MCF 10A (cell line): Measurements from ENCODE around the gene NLRP5. TPM values are rescaled to one million over a fixed set of nuclear protein-coding genes. Genes with fewer than 3 reads are reported as not detected.

Experiments used
- BruUV-seq: library from RNA; stranded (reverse); fragments of 400-500 nt; replicated peaks from 2 replicates; lab custom pipeline; 2021; lab: Mats Ljungman, UMichigan
- CTCF ChIA-PET: fragments of 300-600 bp; sonication (Branson Sonifier 250); formaldehyde crosslinking; extraction: SDS; loops from one replicate; lab custom pipeline; 2021; ENCODE audit warnings: antibody characterized with exemption, inconsistent platforms; lab: Yijun Ruan, JAX
- POLR2A ChIA-PET: fragments of 300-600, 350-650 bp; sonication (Branson Sonifier 250); formaldehyde crosslinking; extraction: SDS; loops from one replicate; lab custom pipeline; 2020; ENCODE audit warnings: antibody characterized with exemption, inconsistent platforms; lab: Yijun Ruan, JAX
- DNase-seq: peaks from one replicate; pipeline ENCODE4 v3.0.0-alpha.2; 2018; ENCODE audit not compliant: unreplicated experiment
- H3K27ac Mint-ChIP-seq: one replicate; pipeline ENCODE4 v1.8.0; 2022; ENCODE audit warnings: mild to moderate bottlenecking, low read depth, mixed read lengths; ENCODE audit not compliant: unreplicated experiment
- H3K27me3 Mint-ChIP-seq: one replicate; pipeline ENCODE4 v1.8.0; 2022; ENCODE audit warnings: mixed read lengths; ENCODE audit not compliant: insufficient read depth, unreplicated experiment
- H3K36me3 Mint-ChIP-seq: one replicate; pipeline ENCODE4 v1.8.0; 2022; ENCODE audit warnings: mild to moderate bottlenecking, moderate library complexity, mixed read lengths; ENCODE audit not compliant: insufficient read depth, unreplicated experiment
- H3K4me1 Mint-ChIP-seq: one replicate; pipeline ENCODE4 v1.8.0; 2022; ENCODE audit warnings: mixed read lengths; ENCODE audit not compliant: insufficient read depth, unreplicated experiment
- H3K4me3 Mint-ChIP-seq: one replicate; pipeline ENCODE4 v1.8.0; 2022; ENCODE audit warnings: mild to moderate bottlenecking, moderate library complexity, mixed read lengths; ENCODE audit not compliant: unreplicated experiment
- H3K9me3 Mint-ChIP-seq: one replicate; pipeline ENCODE4 v1.8.0; 2022; ENCODE audit warnings: mixed read lengths; ENCODE audit not compliant: unreplicated experiment
- CTCF ChIP-seq: fragments of 200-600 bp; IDR thresholded peaks from one replicate; pipeline ENCODE4 v1.8.0; 2022; ENCODE audit warnings: antibody characterized with exemption, mild to moderate bottlenecking; ENCODE audit not compliant: unreplicated experiment
- intact Hi-C: fragments of 100-400 bp; cut with micrococcal nuclease; formaldehyde crosslinking; loops from 2 replicates; pipeline ENCODE4 v1.14.1; 2022
- total RNA-seq: library from RNA; stranded (reverse); gene quantifications from 2 replicates; pipeline ENCODE4 v1.2.3, GENCODE V29; 2022

The NLRP5 gene
- total RNA-seq, 1 experiment from 2014 or later: not detected

DNA sequence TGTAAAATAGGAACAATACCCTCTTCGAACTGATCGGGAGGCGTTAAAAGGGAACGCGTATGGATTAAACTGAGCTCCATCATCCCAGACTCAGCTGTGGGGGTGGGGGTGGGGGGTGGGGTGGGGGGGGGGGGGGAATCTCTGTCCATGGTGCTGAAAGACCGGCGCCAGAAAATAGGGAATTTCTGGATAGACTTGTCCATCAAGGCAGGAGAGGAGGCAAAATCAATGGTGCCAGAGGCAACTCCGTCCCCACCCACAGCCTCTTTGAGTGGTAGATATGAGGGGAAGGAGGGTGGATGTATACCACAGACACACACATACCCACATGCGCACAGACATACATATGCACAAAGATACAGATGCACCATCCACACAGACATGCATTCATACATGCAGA lies 97.1 kb downstream of the NLRP5 start:
- no peak for TF ChIP-seq CTCF
- no TSS peak for BruUV-seq
- H3K4me1 Mint-ChIP-seq: peaks cover 9% of the 10 kb centered on the region
- no peak overlapping the region for H3K4me3 Mint-ChIP-seq
- ChIA-PET CTCF (no interaction called here), POLR2A (no interaction called here)
- H3K27me3 Mint-ChIP-seq: no peaks in the 10 kb centered on the region
- DNase-seq: no peak
- H3K27ac Mint-ChIP-seq: no peak overlapping the region
- intact Hi-C loops: no loop called here
- H3K36me3 Mint-ChIP-seq: peaks cover 13% of the 10 kb centered on the region
- no peaks in the 10 kb centered on the region for H3K9me3 Mint-ChIP-seq

- H3K27me3 Mint-ChIP-seq: no peaks in the 10 kb centered on the region
- ChIA-PET POLR2A (interaction anchor here (0.8 kb wide), 1 partner anchor 19 kb away, joined by 3 read pairs; no protein-coding TSS in a partner anchor), CTCF (interaction anchor here (0.6 to 2.7 kb wide), 7 partner anchors 8 to 1678 kb away, joined by 3 to 25 read pairs (median 3); no protein-coding TSS in a partner anchor)
- H3K4me1 Mint-ChIP-seq: peaks cover 12% of the 10 kb centered on the region
- BruUV-seq: no TSS peak
- DNase-seq: no peak
- H3K27ac Mint-ChIP-seq: no peak overlapping the region
- intact Hi-C loops: no loop called here
- H3K4me3 Mint-ChIP-seq: no peak overlapping the region
- TF ChIP-seq CTCF: no peak
- H3K9me3 Mint-ChIP-seq: no peaks in the 10 kb centered on the region
- peaks cover 23% of the 10 kb centered on the region for H3K36me3 Mint-ChIP-seq
Observed at GRCh38 chr19:56084835-56085536, 98.4 kb downstream of the NLRP5 start.

- ChIA-PET CTCF (interaction anchor here (0.6 to 2.7 kb wide), 8 partner anchors 9 to 259 kb away, joined by 3 to 25 read pairs (median 4); no protein-coding TSS in a partner anchor), POLR2A (interaction anchor here (0.8 kb wide), 1 partner anchor 19 kb away, joined by 3 read pairs; no protein-coding TSS in a partner anchor)
- H3K36me3 Mint-ChIP-seq: peaks cover 26% of the 10 kb centered on the region
- H3K27me3 Mint-ChIP-seq: no peaks in the 10 kb centered on the region
- no peak for TF ChIP-seq CTCF
- no TSS peak for BruUV-seq
- intact Hi-C loops: no loop called here
- H3K9me3 Mint-ChIP-seq: no peaks in the 10 kb centered on the region
- no peak overlapping the region for H3K4me3 Mint-ChIP-seq
- peaks cover 15% of the 10 kb centered on the region for H3K4me1 Mint-ChIP-seq
- no peak for DNase-seq
- H3K27ac Mint-ChIP-seq: no peak overlapping the region
Observed at GRCh38 chr19:56085571-56086275, 99.1 kb downstream of the NLRP5 start.
